Measurements from ENCODE around the gene NENF. TPM values are rescaled to one million over a fixed set of nuclear protein-coding genes. Genes with fewer than 3 reads are reported as not detected.

The NENF gene
- polyA plus RNA-seq, 1 of the 3 experiments (the other 2 are of a cell fraction) = 78.7 TPM

GRCh38 chr1:212401838-212402582 is 30.7 kb upstream of the NENF start:
- H3K9ac ChIP-seq = no peak overlapping the region
- H3K4me2 ChIP-seq = no peak overlapping the region
- CTCF ChIA-PET = interaction anchor here (1.6 kb wide), 1 partner anchor 331 kb away, joined by 4 read pairs; no protein-coding TSS in a partner anchor
- H3K36me3 ChIP-seq (replicated peaks in 1 of 2; ENCODE audit: control insufficient read depth in 1 of 2, insufficient read depth in 2 of 2, low read length in 1 of 2) = peaks cover 22 to 25% of the 10 kb centered on the region in 2 experiments
- no peak overlapping the region for H2AFZ ChIP-seq (ENCODE audit: low read depth)
- WGBS (ENCODE audit: low lambda C conversion rate) = 83% methylated on average over 7 of the region's 7 CpGs
- no peak for DNase-seq
- TF ChIP-seq FOSL2 (IDR thresholded peaks at IDR 0.05; ENCODE audit: borderline replicate concordance, low read depth) (no peak), POLR2AphosphoS5 (IDR thresholded peaks at IDR 0.05; ENCODE audit: low read depth, low read length) (no peak), FOXJ3 (CRISPR knock-in tag; IDR thresholded peaks at IDR 0.05) (no peak), GATA2 (CRISPR knock-in tag; IDR thresholded peaks at IDR 0.05) (no peak), ZBTB33 (IDR thresholded peaks at IDR 0.05; ENCODE audit: borderline replicate concordance, low read depth) (no peak), IRF3 (IDR thresholded peaks at IDR 0.05; ENCODE audit: low read depth, low read length) (no peak)
- H3K27ac ChIP-seq (ENCODE audit: low read depth in 2 of 2, low read length in 1 of 2) = no peak overlapping the region
- no peaks in the 10 kb centered on the region for H3K4me1 ChIP-seq (ENCODE audit: control insufficient read depth in 1 of 2, insufficient read depth in 2 of 2, low read depth in 1 of 2, low read length in 1 of 2)
- no peaks in the 10 kb centered on the region for H4K20me1 ChIP-seq (ENCODE audit: insufficient read depth)
- POLR2A ChIA-PET = no interaction called here
- no peaks in the 10 kb centered on the region; the same call in 1 of the 2 replicates for H3K79me2 ChIP-seq (ENCODE audit: insufficient read depth)
- H3K27me3 ChIP-seq (ENCODE audit: insufficient read depth) = no peaks in the 10 kb centered on the region
- no peak overlapping the region for H3K4me3 ChIP-seq (ENCODE audit: low read depth in 2 of 2, low read length in 1 of 2)
- peaks cover 13% of the 10 kb centered on the region; the same call in 1 of the 2 replicates for H3K9me3 ChIP-seq
- no peaks in the 10 kb centered on the region for H3K9me2 ChIP-seq
- no peaks in the 10 kb centered on the region for H3F3A ChIP-seq (replicated peaks; ENCODE audit: insufficient read depth)

- Histone ChIP-seq H2AFZ (ENCODE audit: low read depth) (no peak overlapping the region), H3K4me3 (ENCODE audit: low read depth in 2 of 2, low read length in 1 of 2) (no peak overlapping the region), H3K4me2 (no peak overlapping the region), H3K4me1 (ENCODE audit: control insufficient read depth in 1 of 2, insufficient read depth in 2 of 2, low read depth in 1 of 2, low read length in 1 of 2) (no peaks in the 10 kb centered on the region), H3K79me2 (ENCODE audit: insufficient read depth) (no peaks in the 10 kb centered on the region; the same call in 1 of the 2 replicates), H3K27ac (ENCODE audit: low read depth in 2 of 2, low read length in 1 of 2) (no peak overlapping the region), H3K36me3 (replicated peaks in 1 of 2; ENCODE audit: control insufficient read depth in 1 of 2, insufficient read depth in 2 of 2, low read length in 1 of 2) (peaks cover 22 to 26% of the 10 kb centered on the region in 2 experiments), H3K9me2 (no peaks in the 10 kb centered on the region), H3K9ac (no peak overlapping the region), H3K27me3 (ENCODE audit: insufficient read depth) (no peaks in the 10 kb centered on the region), H3F3A (replicated peaks; ENCODE audit: insufficient read depth) (no peaks in the 10 kb centered on the region), H4K20me1 (ENCODE audit: insufficient read depth) (no peaks in the 10 kb centered on the region), H3K9me3 (peaks cover 6% of the 10 kb centered on the region; the same call in 1 of the 2 replicates)
- no peak for DNase-seq
- WGBS (ENCODE audit: low lambda C conversion rate) = 70% methylated on average over 7 of the region's 7 CpGs
- no peak for TF ChIP-seq SMC3 (IDR thresholded peaks at IDR 0.05; ENCODE audit: low read depth, low read length)
- TF ChIP-seq TEAD4 (IDR thresholded peaks at IDR 0.05; ENCODE audit: borderline replicate concordance, insufficient read depth) = no peak
- TF ChIP-seq MXI1 (IDR thresholded peaks at IDR 0.05; ENCODE audit: low read depth, low read length) = no peak
- TF ChIP-seq RCOR1 (IDR thresholded peaks at IDR 0.05; ENCODE audit: low read length) = no peak
- no peak for TF ChIP-seq EP300 (IDR thresholded peaks at IDR 0.05; ENCODE audit: borderline replicate concordance in 1 of 2, low read depth in 1 of 2, low read length in 1 of 2)
- TF ChIP-seq CTCF (IDR thresholded peaks at IDR 0.05) = no peak
- no peak for TF ChIP-seq ELF1 (IDR thresholded peaks at IDR 0.05)
- TF ChIP-seq SIN3A (IDR thresholded peaks at IDR 0.05; ENCODE audit: borderline replicate concordance, low read depth, low read length) = no peak
- no peak for TF ChIP-seq RAD21 (IDR thresholded peaks at IDR 0.05; ENCODE audit: low read length)
- ChIA-PET POLR2A (no interaction called here), CTCF (interaction anchor here (1.6 kb wide), 1 partner anchor 332 kb away, joined by 4 read pairs; no protein-coding TSS in a partner anchor)
Measured at GRCh38 chr1:212402666-212403321, 29.9 kb upstream of the NENF start.

Measured in SK-N-SH (cell line).